DOHH2 (cell line): ENCODE results near the gene CALN1.

Source experiments
- H3F3A ChIP-seq: fragments of 200-600 bp; sonication (generic), shearing (Covaris generic); 2 replicates; pipeline ENCODE4 v1.6.0; 2016; ENCODE audit warnings: antibody characterized with exemption, mild to moderate bottlenecking; ENCODE audit not compliant: control insufficient read depth, insufficient read depth
- H3K27ac ChIP-seq: fragments of 200-600 bp; sonication (generic); 2 replicates; pipeline ENCODE4 v1.5.1; 2014; ENCODE audit warnings: low read depth, mild to moderate bottlenecking, low read length, moderate library complexity
- H3K27me3 ChIP-seq: fragments of 200-600 bp; sonication (generic); 2 replicates; pipeline ENCODE4 v1.6.1; 2014; ENCODE audit warnings: mild to moderate bottlenecking, low read length, mixed read lengths; ENCODE audit not compliant: control insufficient read depth
- H3K36me3 ChIP-seq: fragments of 200-600 bp; sonication (generic); 2 replicates; pipeline ENCODE4 v1.6.1; 2014; ENCODE audit warnings: mild to moderate bottlenecking, low read length, moderate library complexity, mixed read lengths; ENCODE audit not compliant: control insufficient read depth
- H3K4me1 ChIP-seq: fragments of 200-600 bp; sonication (generic); 2 replicates; pipeline ENCODE4 v1.6.1; 2014; ENCODE audit warnings: mild to moderate bottlenecking, low read length, mixed read lengths; ENCODE audit not compliant: control insufficient read depth
- H3K4me2 ChIP-seq: fragments of 200-600 bp; sonication (generic); 2 replicates; pipeline ENCODE4 v1.6.0; 2014; ENCODE audit warnings: mild to moderate bottlenecking, low read length, moderate library complexity
- H3K4me3 ChIP-seq: fragments of 200-600 bp; sonication (generic); 2 replicates; pipeline ENCODE4 v1.5.1; 2014; ENCODE audit warnings: mild to moderate bottlenecking, low read length, mixed read lengths
- H3K79me2 ChIP-seq: fragments of 200-600 bp; sonication (generic); 2 replicates; pipeline ENCODE4 v1.6.1; 2014; ENCODE audit warnings: mild to moderate bottlenecking, low read length, mixed read lengths; ENCODE audit not compliant: control insufficient read depth
- H3K9me2 ChIP-seq: fragments of 200-600 bp; sonication (generic); replicated peaks from 2 replicates; pipeline ENCODE4 v1.6.1; 2014; ENCODE audit warnings: mild to moderate bottlenecking, low read length, mixed read lengths; ENCODE audit not compliant: control insufficient read depth
- H3K9me3 ChIP-seq: fragments of 200-600 bp; sonication (generic); 2 replicates; pipeline ENCODE4 v1.6.1; 2014; ENCODE audit warnings: antibody characterized with exemption, low read length, mixed read lengths; ENCODE audit not compliant: control insufficient read depth, insufficient read depth
- H4K20me1 ChIP-seq: fragments of 200-600 bp; sonication (generic); 2 replicates; pipeline ENCODE4 v1.6.0; 2014; ENCODE audit warnings: low read depth, mild to moderate bottlenecking, antibody characterized with exemption, low read length, moderate library complexity; ENCODE audit not compliant: control insufficient read depth, insufficient read depth
- CTCF ChIP-seq: fragments of 200-600 bp; sonication (generic); IDR thresholded peaks from one replicate; pipeline ENCODE4 v1.5.1; 2014; ENCODE audit warnings: antibody characterized with exemption, mild to moderate bottlenecking, low read depth, low read length; ENCODE audit not compliant: poor library complexity, severe bottlenecking
- EZH2phosphoT487 ChIP-seq: fragments of 200-600 bp; sonication (generic); IDR thresholded peaks from 2 replicates; pipeline ENCODE4 v1.6.1; 2017; ENCODE audit warnings: borderline replicate concordance, mild to moderate bottlenecking, antibody characterized with exemption, low read length, moderate library complexity, mixed read lengths

Gene CALN1

GRCh38 chr7:72235351-72235750, 176.8 kb downstream of the CALN1 start:
- no peaks in the 10 kb centered on the region for H3K9me2 ChIP-seq
- no peaks in the 10 kb centered on the region for H4K20me1 ChIP-seq
- H3K27ac ChIP-seq, result no peak overlapping the region
- no peak overlapping the region for H3K4me3 ChIP-seq
- no peaks in the 10 kb centered on the region for H3K4me1 ChIP-seq
- H3F3A ChIP-seq, result no peaks in the 10 kb centered on the region
- no peaks in the 10 kb centered on the region for H3K9me3 ChIP-seq
- H3K79me2 ChIP-seq, result no peaks in the 10 kb centered on the region
- no peaks in the 10 kb centered on the region for H3K27me3 ChIP-seq
- no peak overlapping the region for H3K4me2 ChIP-seq
- no peak for TF ChIP-seq EZH2phosphoT487
- no peak for TF ChIP-seq CTCF
- no peaks in the 10 kb centered on the region for H3K36me3 ChIP-seq

GRCh38 chr7:72234086-72234485, 178.1 kb downstream of the CALN1 start:
- Histone ChIP-seq H3K27ac (no peak overlapping the region), H3K9me3 (no peaks in the 10 kb centered on the region), H3K4me2 (no peak overlapping the region), H3K4me1 (no peaks in the 10 kb centered on the region), H3K27me3 (no peaks in the 10 kb centered on the region), H3K4me3 (no peak overlapping the region), H4K20me1 (no peaks in the 10 kb centered on the region), H3K36me3 (no peaks in the 10 kb centered on the region), H3K79me2 (no peaks in the 10 kb centered on the region), H3F3A (no peaks in the 10 kb centered on the region), H3K9me2 (no peaks in the 10 kb centered on the region)
- TF ChIP-seq CTCF (no peak), EZH2phosphoT487 (no peak)

GRCh38 chr7:72230281-72230680, 181.9 kb downstream of the CALN1 start:
- TF ChIP-seq CTCF (no peak), EZH2phosphoT487 (no peak)
- no peaks in the 10 kb centered on the region for H4K20me1 ChIP-seq
- no peak overlapping the region for H3K4me3 ChIP-seq
- H3K27me3 ChIP-seq, result no peaks in the 10 kb centered on the region
- no peaks in the 10 kb centered on the region for H3F3A ChIP-seq
- no peaks in the 10 kb centered on the region for H3K79me2 ChIP-seq
- no peaks in the 10 kb centered on the region; the same call in 1 of the 2 replicates for H3K9me3 ChIP-seq
- H3K4me2 ChIP-seq, result no peak overlapping the region
- no peaks in the 10 kb centered on the region for H3K4me1 ChIP-seq
- no peak overlapping the region for H3K27ac ChIP-seq
- no peaks in the 10 kb centered on the region for H3K9me2 ChIP-seq
- H3K36me3 ChIP-seq, result no peaks in the 10 kb centered on the region

- Histone ChIP-seq H3K4me3 (no peak overlapping the region), H3K9me3 (peaks cover 5% of the 10 kb centered on the region; the same call in 1 of the 2 replicates), H3K36me3 (no peaks in the 10 kb centered on the region), H3K79me2 (no peaks in the 10 kb centered on the region), H3K27me3 (no peaks in the 10 kb centered on the region), H4K20me1 (no peaks in the 10 kb centered on the region), H3K4me1 (no peaks in the 10 kb centered on the region), H3K27ac (no peak overlapping the region), H3F3A (no peaks in the 10 kb centered on the region), H3K9me2 (no peaks in the 10 kb centered on the region), H3K4me2 (no peak overlapping the region)
- TF ChIP-seq EZH2phosphoT487 (no peak), CTCF (no peak)
Observed at GRCh38 chr7:72223351-72223750, 188.8 kb downstream of the CALN1 start.
